NCI-H2227 treated with DMSO at 0.1 percent for 48 hours (cell line): ENCODE data around the gene ATG4A.

Source experiments
- DNase-seq: peaks from one replicate; lab custom pipeline; 2025; lab: John Stamatoyannopoulos, UW

Gene ATG4A

GRCh38 chrX:108091264-108091877 is at the start of gene ATG4A, which contains the start of gene PSMD10:
Gene ATG4A (plus strand): TSS chrX:108091778. CDS start chrX:108091827, 49 bp downstream.
Gene PSMD10 (minus strand): TSS chrX:108091542. CDS start chrX:108091520, 22 bp downstream.
- DNase-seq, result peak; percentile 98

GRCh38 chrX:108044554-108045256 is 46.9 kb upstream of the ATG4A start, which contains the start of gene VSIG1:
Gene VSIG1 (plus strand): TSS chrX:108045065. CDS start chrX:108045131, 66 bp downstream.
- DNase-seq, result no peak

- no peak for DNase-seq
Measured at GRCh38 chrX:108049649-108050048, 41.9 kb upstream of the ATG4A start.

- DNase-seq, result no peak
Measured at GRCh38 chrX:108053218-108053617, 38.4 kb upstream of the ATG4A start.

GRCh38 chrX:108055546-108055945 is 36.0 kb upstream of the ATG4A start:
- no peak for DNase-seq

GRCh38 chrX:108059801-108060200 is 31.8 kb upstream of the ATG4A start:
- DNase-seq, result no peak

- DNase-seq, result no peak
Measured at GRCh38 chrX:108064001-108064400, 27.6 kb upstream of the ATG4A start.

GRCh38 chrX:108064613-108065012 is 27.0 kb upstream of the ATG4A start:
- no peak for DNase-seq

- no peak for DNase-seq
Measured at GRCh38 chrX:108068121-108068520, 23.5 kb upstream of the ATG4A start.

GRCh38 chrX:108070891-108071290 is 20.7 kb upstream of the ATG4A start:
- DNase-seq, result no peak

GRCh38 chrX:108071578-108071977 is 20.0 kb upstream of the ATG4A start:
- DNase-seq, result no peak

GRCh38 chrX:108072746-108073145 is 18.8 kb upstream of the ATG4A start:
- DNase-seq, result no peak

- no peak for DNase-seq
Measured at GRCh38 chrX:108081110-108081509, 10.5 kb upstream of the ATG4A start.

- DNase-seq, result no peak
Measured at GRCh38 chrX:108087792-108088191, 3.8 kb upstream of the ATG4A start.

GRCh38 chrX:108088511-108088910 is 3.1 kb upstream of the ATG4A start:
- no peak for DNase-seq

- DNase-seq, result no peak
Measured at GRCh38 chrX:108090491-108091263, 901 bp upstream of the ATG4A start.

- no peak for DNase-seq
Measured at GRCh38 chrX:108091878-108092291, 307 bp downstream of the ATG4A start.

- no peak for DNase-seq
Measured at GRCh38 chrX:108097380-108097779, 5.8 kb downstream of the ATG4A start.

GRCh38 chrX:108105473-108105872 is 13.9 kb downstream of the ATG4A start:
- no peak for DNase-seq

GRCh38 chrX:108114541-108114940 is 23.0 kb downstream of the ATG4A start:
- no peak for DNase-seq

GRCh38 chrX:108117988-108118387 is 26.4 kb downstream of the ATG4A start:
- DNase-seq, result no peak

GRCh38 chrX:108121291-108121690 is 29.7 kb downstream of the ATG4A start:
- no peak for DNase-seq

GRCh38 chrX:108122748-108123147 is 31.2 kb downstream of the ATG4A start:
- DNase-seq, result no peak
